Hematopoietic multipotent progenitor cell treated with erythropoietin and hydrocortisone succinate and interleukin-3 and kit ligand, for 17 days (in vitro differentiated cells): ENCODE data around the gene SPTBN1.
"Not testable (repeated sequence)": the region's sequence is repeated elsewhere in the genome, so short reads cannot be mapped to it uniquely, and the experiment has no call there.

Experiments
- DNase-seq: peaks from one replicate; pipeline ENCODE4 v3.0.0-alpha.2; 2015; ENCODE audit warnings: low spot score

SPTBN1 gene

DNA sequence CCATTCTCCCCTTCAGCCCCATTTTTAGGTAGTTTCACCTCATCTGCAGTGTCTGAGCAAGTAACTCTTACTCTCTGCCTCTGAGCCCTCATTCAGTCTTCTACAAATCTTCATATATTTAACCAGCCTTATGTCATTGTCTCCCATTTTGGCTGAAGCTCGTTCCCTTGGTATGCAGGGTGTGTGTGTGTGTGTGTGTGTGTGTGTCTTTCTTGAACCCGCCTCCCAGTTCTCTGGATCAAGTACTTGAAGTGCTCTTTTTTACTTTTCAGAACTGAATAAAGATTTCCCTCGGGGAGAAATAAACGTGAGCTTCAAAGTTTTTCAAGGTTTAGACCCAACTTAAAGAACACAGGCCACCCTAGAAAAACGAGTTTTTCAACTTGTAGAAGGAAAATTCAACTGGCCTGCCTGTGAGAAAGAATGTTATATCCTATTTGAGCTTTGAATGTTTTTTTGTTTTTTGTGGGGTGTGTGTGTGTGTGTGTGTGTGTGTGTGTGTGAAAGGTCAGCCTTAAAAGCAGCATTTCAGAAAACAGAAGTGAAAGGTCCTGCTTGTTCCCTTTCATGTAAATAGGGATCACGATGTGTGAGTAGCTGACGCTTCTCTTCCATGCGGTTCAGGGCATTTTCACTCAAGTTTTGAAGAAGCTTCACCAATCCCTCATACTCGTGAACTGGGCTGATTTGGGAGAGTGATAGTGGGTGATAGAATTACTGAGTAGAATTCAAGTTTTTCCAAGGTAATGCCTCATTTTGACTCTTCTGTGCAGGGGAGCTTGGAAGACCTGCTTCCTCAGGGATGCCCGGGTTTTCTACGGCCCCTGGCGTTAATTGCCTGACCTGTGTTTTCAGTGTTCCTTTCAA is 216.7 kb downstream of the SPTBN1 start:
- DNase-seq = no peak

DNA sequence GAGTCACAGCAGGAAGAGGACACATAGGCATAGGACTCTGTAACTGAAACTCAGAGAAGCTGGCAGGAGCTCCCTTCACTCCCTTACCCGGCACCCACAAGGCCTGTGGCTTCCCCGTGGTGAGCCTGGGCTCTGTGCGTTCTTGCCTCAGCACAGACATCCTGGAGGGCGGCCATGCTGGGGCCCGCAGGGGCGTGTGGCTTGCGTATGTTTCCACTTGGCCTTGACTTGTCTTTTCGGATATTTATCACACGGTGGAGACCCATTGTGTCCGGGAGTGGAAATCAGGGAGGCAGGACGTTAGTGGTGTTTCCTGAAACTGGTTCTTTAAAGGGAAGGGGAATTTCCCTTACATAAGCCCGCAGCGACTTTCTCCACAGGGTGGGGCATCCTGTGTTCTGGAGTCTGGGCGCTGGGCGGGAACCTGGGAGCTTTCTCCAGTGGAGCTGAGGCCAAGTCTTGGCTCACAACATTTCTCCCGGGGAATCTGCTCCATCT is 217.4 kb downstream of the SPTBN1 start:
- DNase-seq = no peak

DNA sequence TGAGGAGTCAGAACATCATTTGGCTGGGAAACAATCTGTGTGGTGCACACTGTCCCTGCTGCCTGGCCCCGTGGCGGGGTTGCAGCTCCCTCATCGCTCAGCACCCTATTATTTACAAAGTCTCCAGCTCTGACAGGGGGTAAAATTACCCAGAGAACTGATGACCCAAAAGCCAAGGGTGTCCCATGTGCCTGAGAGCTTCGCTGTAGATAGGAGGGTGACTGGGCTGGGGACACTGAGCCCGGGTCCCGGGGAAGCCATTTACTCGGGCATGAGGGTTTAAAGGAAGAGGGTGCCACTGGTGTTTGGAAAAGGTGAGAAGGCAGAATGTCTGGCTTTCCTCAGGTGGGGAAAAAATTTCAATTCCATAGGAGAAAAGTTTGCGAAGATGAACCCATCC is 219.2 kb downstream of the SPTBN1 start:
- no peak for DNase-seq

DNA sequence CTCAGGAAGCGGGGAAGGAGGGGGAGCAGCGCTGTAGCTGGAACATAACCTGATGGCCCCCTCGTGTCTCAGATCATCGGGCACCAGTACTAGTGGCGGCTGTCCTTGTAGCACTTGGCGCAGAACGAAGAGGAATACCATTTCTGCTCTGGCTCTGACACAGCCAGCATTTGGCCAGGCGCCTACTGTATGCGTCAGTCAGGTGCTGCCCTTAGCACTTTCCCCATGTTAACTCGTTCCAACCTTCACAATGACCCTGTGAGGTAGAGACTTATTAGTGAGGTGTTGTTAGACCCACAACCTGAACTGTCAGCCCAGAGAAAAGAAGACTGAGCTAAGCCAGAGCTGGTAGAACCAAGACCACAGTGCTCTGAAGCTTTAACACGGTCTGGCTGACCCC is 219.6 kb downstream of the SPTBN1 start:
- DNase-seq = no peak

DNA sequence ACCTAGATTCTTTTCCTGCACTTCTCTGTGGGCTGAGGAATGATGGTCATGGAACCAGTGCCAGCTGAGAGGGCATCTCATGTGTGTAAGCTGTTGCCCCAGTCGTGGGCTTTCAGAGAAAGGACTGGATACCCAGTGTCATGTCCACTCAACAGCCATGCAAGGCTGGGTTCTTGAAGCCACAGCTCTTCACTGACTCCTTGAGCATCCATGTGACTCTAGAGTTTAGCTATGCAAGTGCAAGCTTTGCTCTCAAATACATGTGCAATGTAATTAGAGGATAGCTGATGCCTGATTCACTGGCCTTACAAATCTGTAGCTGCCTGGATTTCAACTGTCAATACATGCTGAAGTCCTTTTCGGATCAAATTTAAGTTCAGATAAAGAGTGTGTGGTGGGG is 220.5 kb downstream of the SPTBN1 start:
- no peak for DNase-seq

DNA sequence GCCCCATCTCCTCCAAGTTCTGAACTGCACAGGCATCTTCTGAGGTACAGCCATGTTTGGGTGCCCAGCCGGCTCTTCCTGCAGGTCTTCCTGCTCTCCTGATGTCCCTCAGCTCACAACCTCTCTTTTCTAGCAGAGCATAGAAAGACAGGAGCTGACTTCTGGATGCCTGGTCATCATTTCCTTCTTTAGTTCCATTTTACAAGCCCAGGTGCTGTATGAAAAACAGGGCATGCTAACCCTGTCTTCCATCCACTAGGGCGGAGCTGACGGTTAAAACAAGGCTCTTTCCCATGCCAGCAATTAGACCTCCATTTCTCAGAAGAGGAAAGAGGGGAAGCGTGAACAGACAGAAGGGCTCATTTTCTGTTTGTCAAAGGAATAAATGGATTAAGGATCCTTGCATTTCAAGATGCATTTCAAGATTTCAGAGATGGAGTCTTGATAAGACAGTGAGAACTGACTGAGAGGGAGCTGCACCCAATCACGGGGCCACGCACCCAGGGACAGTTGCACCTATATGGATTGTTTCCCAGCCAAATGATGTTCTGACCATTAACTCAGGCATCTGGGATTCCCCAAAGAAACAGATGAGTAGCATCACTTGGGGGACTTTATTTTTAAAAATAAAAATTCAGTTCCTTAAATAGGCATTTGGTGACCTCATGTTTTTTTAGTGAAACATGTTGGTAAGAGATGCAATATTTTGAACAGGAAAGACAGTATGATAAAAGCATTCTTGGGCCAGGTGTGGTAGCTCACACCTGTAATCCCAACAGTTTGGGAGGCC is 221.5 kb downstream of the SPTBN1 start:
- no peak for DNase-seq

DNA sequence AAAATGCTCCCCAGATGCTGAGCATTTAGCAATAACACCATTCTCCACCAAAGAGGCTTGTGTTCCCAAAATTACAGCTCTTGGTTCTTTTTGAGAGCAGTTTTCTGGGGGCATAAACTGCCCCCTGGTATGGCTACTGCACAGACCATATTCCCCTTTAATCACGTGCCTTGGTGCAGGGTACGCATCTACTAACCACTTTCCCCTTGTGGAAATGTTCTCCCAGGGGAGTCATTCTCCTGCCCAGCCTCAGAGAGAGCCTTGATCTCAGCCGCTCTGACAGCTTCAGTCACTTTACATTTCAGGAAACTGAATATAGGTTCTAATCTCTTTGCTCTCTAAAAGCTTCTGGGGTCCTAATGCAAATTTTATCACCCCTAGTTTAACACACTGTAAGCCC is 222.6 kb downstream of the SPTBN1 start:
- DNase-seq = no peak

DNA sequence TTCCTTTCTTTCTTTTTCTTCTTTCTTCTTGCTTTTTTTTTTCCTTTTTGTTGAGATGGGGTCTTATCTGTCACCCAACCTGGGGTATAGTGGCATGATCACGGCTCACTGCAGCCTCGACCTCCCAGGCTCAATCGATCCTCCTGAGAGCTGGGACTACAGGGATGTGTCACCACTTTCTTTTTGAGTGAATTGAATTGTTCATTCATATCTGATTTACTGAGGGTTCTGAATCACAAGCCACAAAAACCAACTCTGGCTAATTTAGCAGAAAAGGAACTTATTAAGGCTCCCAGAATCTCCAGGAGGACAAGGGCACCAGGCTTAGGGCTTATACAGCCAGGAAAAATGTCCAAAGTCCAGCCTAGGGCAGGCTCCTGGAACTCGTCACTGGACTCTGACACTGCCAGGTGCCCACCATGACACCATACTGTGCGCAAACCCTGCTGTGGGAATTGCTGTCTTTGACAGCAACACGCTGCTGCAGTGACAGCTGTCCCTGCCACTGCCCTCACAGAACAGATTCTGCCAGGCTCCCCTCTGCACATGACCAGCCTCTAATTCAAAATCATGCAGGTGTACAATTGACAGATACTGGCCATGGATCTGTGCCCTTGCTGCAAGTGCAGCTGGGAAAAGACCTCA is 224.4 kb downstream of the SPTBN1 start:
- DNase-seq = no peak

DNA sequence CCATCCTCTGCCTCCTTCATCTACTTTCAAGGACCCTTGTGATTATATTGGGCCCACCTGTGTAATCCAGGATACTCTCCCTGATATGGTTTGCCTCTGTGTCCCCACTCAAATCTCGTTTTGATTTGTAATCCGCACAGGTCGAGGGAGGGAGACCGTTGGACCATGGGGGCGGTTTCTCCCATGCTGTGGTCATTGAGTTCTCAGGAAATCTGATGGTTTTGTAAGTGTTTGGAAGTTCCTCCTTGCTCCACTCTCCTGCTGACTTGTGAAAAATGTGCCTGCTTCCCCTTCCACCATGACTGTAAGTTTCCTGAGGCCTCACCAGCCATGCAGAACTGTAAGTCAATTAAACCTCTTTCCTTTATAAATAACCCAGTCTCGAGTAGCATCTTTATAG is 225.3 kb downstream of the SPTBN1 start:
- no peak for DNase-seq

DNA sequence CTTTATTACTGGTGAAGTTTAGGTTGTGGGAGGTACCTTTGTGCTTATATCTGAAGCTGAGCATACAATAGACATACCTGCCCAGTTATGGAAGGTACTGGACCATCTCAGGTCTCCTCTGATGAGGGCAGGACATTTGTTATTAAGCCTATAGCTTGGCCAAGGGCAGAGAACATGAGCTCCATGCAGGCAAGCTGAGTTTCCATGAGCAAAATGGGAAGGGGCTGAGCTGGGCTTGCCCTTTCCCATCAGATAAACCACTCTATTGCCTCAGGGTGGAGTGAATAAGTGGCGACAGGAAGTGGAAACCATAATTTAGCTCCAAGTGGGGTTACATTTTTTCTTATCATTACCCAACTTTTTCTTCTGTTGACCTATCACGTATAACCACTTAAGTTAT is 227.5 kb downstream of the SPTBN1 start:
- no peak for DNase-seq

DNA sequence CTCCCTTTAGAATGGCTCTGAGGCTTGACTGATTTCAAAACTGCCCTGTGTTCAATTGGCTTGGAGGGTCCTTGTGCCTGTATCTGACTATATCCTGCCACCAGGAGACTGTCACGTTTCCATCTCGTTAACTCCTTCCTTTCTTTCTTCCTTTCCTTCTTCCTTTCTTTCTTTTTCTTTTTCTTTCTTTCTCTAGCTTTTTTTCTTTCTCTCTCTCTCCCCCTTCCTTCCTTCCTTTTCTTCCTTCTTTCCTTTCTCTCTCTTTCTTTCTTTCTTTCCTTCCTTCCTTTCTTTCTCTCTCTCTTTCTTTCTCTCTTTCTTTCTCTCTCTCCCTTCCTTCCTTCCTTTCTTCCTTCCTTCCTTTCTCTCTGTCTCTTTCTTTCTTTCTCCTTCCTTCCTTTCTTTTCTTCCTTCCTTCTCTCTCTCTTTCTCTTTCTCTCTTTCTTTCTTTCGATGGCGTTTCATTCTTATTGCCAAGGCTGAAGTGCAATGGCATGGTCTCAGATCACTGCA is 229.2 kb downstream of the SPTBN1 start:
- no peak for DNase-seq

DNA sequence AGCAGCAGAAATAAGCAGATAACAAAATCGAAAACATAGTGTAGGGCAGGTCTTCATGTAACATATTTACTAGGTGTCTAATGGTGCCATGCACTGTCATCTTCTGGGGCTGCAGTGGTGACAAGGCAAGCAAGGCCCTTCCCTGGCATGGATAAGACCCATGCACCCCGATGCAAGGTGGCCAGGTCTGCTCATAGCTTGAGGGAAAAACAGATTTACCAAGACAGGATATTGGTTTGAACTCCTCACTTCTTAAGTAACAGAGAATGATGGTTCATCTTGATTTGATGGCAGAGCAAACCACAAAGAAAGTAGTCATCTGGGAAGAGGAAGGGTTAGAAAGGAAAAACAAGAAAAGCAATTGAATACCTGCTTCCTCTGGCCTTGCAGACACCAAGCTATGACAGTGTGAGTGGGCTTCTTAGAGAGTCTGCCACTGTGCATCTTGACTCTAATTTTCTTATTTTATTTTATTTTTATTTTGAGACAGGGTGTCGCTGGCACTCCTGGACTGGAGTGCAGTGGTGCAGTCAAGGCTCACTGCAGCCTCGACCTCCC is 231.5 kb downstream of the SPTBN1 start:
- no peak for DNase-seq

DNA sequence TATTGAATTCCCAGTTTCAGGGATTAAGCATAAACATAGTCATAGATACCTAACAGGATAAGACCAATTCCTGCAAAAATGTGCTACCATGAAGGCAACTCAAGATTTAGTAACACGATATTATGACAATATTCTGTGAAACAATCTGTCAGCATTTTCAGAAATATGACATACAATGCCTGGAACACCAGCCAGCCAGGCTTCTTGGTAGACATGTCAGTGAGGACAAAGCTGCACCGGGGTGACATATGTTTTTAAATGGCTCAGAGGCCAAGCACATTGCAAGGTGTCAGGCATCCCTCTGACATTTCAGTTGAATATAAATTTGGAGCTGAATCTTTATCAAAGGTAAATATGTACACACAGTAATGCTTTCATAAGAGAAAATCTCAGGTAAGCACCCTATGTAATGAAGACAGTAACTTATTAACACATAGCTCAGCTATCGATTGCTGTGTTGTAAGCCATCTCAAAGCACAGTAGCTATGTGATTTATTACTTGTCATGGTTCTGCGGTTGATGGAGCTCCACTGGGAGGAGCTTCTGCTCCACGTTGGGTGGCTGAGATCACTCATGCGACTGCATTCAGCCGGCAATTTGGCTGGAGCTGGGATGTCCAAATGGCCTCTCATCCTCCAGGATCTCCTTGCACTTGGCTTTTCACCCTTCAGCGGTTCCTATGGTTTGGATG is 235.5 kb downstream of the SPTBN1 start:
- DNase-seq = no peak

DNA sequence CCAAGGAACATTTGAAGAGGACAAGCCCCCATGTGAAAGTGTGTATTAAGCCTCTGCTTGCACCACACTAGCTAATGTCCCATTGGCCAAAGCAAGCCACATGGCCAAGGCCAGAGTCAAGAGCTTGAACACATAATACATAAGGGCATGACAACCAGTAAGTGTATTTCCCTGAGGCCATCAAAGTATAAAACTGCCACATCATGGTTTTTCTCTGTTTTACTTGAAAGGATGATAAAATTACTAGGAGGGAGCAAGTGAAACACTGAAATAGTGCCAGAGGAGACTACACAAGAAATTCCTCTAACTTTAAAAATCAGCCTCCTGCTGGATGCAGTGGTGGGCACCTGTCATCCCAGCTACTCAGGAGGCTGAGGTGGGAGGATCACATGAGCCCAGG is 236.4 kb downstream of the SPTBN1 start:
- DNase-seq = no peak

DNA sequence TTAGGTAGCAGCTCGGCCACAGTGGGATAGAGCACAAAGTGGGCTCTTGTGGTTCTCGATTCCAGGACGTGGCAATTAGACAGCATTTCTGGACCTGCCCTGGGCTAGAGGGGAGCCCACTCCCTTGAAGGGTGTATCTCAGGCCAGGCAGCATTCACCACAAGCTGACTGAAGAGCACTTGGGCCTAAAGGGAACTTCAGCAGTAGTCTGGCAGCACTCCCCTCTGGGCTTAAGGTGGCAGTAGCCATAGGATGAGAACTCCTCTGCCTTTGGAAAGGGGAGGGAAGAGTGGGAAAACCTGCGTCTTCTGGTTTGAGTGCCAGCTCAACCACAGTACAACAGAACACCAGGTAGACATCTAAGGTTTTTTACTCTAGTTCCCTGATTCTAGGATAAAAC is 239.3 kb downstream of the SPTBN1 start:
- no peak for DNase-seq

DNA sequence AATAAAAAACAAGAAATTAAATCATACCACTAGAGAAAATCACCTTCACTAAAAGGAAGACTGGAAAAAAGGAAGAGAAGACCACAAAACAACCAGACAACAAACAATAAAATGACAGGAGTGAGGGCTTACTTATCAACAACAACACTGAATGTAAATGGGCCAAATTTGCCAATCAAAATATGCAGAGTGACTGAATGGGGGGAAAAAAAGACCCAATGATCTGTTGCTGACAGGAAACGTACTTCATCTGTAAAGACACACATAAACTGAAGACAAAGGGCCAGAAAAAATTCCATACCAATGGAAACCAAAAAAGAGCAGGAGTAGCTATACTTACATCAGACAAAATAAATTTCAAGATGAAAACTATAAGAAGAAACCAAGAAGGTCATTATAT is 241.8 kb downstream of the SPTBN1 start:
- DNase-seq = no peak

DNA sequence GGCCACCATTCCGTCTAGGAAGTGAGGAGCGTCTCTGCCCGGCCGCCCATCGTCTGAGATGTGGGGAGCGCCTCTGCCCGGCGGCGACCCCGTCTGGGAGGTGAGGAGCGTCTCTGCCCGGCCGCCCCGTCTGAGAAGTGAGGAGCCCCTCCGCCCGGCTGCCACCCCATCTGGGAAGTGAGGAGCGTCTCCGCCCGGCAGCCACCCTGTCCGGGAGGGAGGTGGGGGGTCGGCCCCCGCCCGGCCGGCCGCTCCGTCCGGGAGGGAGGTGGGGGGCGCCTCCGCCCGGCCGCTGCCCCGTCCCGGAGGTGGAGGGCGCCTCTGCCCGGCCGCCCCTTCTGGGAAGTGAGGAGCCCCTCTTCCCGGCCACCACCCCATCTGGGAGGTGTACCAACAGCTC is 242.8 kb downstream of the SPTBN1 start:
- DNase-seq = not testable (repeated sequence)

DNA sequence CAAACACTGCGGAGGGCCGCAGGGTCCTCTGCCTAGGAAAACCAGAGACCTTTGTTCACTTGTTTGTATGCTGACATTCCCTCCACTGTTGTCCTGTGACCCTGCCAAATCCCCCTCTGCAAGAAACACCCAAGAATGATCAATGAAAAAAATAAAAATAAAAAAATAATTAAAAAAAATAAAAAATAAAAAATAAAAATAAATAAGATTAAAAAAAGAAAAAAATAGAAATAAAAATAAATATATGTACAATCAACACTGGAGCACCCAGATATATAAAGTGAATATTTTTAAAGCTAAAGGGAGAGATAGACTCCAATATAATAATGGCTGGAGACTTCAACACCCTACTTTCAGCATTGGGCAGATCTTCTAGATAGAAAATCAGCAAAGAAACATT is 243.5 kb downstream of the SPTBN1 start:
- DNase-seq = no peak

DNA sequence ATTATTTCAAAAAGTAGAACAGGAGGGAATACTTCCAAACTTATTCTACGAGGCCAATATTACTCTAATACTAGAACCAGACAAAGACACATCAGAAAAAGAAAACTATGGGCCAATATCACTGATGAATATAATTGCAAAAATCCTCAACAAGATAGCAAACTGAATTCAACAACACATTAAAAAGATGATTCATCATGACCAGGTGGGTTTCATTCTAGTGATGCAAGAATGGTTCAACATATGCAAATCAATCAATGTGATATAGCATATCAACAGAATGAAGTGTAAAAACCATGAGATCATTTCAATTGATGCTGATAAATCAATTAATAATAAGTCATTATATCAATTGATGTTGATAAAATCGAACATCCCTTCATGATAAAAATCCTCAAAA is 244.9 kb downstream of the SPTBN1 start:
- DNase-seq = no peak

DNA sequence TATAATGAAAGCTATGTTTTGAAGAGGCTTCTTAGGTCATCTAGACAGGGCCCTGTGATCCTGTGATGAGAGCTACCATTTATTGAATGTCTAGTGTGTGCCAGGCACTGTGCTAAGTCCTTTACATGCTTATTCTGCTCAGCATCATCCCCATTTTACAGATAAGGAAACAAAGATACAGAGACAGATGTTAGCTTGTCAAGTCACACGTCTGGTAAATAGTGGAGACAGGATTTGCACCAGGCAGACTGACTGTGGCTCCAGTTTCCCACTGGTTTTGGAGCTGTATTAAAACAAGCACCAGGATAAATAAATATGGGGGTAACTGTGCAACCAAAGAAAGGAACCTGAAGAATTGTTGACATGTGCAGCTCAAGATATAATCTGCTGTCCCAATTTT is 248.1 kb downstream of the SPTBN1 start:
- DNase-seq = no peak
